Stimulated activated CD4-positive, alpha-beta T cell treated with anti-CD3 and anti-CD28 coated beads, Interleukin-1b, Interleukin-23, amount 100 ng/mL, for 1 hour (primary cell): ENCODE results near the gene SH2B2.

Experiments used
- DNase-seq, 2 donors: peaks; one replicate each; pipeline ENCODE4 v3.0.0-alpha.2; 2020; ENCODE audit warnings: low read depth in 2 of 2

SH2B2 gene

DNA sequence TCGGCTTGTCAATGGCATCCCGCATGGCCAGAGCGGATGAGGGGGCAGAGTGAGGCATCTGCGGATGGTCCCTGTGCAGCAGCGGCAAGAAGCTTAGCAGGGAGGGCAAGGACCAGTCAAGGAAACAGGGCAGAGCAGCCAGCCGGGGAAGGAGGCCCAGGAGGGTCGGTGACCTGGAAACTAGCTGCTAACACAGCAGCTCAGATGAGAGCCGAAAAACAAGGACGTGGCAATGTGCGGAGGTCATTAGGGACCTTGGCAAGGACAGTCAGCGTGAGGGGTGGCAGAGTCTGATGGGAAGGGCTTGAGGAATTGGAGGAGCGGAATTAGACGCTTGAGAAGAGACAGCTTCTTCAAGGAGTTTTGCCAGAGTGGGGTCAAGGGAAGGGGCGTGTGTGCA is 20.1 kb upstream of the SH2B2 start:
- no peak for DNase-seq

DNA sequence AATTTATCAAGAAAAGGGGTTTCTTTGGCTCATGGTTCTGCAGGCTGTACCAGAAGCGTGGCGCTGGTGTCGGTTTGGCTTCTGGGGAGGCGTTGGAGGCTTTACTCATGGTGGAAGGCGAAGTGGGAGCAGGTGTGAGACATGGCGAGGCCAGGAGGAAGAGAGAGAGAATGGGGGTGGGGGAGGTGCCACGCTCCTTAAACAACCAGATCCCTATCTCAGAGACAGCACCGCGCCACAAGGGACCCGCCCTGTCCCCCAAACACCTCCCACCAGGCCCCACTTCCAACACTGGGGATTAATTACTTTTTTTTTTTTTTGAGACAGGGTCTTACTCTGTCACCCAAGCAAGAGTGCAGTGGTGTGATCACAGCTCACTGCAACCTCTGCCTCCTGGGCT is 18.0 kb upstream of the SH2B2 start:
- no peak for DNase-seq

DNA sequence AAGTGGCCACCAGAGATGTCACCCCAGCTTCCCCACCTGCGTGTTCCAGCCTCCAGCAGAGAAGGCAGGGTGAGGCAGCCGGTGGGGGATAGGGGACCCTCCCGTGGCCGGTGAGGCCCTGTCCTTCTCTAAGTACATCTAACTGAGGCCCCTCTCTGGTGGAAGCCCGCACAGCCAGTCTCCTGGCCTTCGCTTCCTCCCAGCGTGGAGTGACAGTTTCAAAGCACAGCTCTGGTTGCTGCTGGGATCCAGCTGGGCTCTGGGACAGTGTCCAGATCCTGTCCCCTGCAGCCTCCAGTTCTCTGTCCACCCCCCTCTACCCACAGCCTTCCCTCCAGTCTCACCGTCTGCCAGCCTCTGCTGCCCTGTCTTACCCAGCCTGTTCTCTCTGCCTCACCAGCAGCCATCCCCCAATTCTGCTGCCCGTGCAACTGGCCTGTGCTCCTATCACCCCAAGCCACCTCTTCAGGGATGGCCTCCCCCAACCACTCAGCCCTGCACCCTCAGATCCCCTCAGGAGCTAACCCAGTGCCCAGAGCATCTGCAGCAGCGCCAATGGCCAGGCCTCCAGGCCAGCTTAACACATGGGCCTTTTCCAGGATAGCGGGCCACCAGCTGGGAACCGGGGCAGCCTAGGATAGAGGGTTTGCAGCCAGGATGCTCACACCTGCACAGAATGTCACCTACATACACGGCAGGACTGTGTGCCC is 16.3 kb upstream of the SH2B2 start:
- DNase-seq: no peak

DNA sequence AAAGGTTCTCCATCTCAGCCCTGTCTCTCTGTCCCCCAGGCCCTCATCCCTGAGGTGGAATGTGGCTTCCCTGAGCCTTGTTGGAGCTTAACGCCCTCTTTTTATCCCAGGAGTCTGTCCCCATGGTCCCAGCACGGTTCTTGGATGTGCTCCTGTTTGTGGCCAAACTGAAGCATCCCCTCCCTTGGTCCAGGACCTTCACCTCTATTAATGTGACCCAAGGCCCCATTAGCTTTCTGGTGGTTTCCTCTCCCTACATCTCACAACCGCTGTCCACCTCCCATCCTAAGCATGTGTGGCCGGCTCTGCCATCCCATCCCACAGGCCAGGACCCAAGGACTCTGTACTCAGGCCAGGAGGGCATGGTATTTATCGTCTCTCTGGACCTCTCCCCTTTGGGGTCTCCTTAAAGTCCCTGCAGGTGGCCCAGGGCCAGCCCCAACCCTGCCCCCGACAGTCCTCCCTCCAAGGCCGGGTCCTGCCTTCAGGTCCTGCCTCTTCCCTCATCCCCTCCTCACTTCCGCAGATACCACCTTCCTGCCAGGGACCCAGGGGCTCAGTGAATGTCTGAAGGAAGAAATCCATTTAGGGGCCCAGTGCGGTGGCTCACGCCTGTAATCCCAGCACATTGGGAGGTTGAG is 15.4 kb upstream of the SH2B2 start:
- no peak for DNase-seq

DNA sequence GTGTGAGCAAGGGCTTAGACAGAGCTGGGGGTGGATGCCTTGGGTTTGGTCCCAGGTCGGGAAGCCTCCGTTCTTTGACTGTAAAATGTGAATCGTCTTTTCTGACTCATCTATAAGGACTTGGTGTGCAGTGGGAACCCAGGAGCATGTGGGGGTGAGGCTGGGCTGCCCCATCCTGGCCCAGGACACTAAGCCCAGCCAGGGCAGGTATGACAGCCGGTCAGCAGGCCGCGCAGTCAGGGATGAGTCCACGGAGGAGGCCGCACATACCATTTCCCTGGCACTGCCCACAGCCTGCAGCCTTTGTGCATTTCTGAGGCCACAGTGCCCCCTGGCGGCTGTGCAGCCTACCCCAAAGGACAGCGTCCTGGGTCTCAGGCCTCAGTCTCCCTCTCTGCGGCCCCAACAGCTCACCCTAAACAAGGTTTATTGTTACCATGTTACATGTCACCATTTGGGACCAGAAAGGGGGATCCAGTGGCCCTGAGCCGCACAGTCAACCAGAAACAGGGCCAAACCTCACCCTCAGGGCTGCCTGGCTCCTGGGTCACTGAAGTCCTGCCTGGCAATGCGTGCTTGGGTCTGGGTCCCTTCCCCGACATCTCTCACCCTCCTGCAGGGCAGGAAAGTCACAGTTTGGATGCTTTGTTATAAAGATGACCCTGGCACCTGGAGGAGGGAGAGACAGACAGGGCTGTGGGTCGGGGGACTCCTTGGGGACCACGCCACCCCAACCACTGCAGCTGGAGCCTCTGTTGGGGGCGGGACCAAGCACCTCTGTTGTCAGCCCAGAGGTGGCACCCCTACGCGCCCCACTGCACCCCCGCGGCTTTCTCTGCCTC is 14.4 kb upstream of the SH2B2 start:
- DNase-seq: peak; percentile 41 to 65

DNA sequence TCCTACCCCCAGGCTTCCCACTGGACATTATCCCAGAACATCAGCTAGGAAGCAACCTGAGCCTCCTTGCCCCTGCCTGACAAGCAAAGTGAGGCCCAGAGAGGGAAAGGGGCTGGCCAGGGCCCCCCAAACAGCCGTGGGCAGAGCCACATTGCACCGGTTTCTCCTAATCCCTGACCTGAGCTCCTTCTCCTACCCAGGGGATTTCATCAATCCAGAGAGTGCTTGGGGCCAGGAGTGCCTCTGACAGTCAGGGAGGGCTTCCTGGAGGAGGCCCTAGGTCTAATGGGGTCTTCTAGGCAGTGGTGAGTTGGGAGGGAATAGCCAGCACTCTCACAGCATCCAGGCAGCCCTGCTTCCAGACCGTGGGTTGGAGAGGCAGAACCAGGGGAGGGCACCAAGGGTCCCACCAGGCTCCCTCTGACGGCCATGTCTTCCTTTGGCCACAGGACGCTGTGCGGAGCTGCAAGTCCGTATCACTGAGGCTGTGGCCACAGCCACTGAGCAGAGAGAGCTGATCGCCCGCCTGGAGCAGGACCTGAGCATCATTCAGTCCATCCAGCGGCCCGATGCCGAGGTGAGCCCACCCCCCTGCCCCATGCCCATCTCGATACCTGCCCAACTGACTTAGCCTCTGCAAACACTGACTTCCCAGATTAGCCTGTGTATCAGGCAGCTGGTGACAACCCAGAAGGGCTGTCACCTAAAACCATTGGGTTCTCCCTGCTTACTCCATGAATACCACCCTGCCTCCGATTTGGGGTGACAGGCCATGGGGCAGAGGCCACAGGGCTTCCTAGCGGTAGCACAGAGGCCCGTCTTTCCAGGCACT is 13.5 kb upstream of the SH2B2 start:
- no peak for DNase-seq

DNA sequence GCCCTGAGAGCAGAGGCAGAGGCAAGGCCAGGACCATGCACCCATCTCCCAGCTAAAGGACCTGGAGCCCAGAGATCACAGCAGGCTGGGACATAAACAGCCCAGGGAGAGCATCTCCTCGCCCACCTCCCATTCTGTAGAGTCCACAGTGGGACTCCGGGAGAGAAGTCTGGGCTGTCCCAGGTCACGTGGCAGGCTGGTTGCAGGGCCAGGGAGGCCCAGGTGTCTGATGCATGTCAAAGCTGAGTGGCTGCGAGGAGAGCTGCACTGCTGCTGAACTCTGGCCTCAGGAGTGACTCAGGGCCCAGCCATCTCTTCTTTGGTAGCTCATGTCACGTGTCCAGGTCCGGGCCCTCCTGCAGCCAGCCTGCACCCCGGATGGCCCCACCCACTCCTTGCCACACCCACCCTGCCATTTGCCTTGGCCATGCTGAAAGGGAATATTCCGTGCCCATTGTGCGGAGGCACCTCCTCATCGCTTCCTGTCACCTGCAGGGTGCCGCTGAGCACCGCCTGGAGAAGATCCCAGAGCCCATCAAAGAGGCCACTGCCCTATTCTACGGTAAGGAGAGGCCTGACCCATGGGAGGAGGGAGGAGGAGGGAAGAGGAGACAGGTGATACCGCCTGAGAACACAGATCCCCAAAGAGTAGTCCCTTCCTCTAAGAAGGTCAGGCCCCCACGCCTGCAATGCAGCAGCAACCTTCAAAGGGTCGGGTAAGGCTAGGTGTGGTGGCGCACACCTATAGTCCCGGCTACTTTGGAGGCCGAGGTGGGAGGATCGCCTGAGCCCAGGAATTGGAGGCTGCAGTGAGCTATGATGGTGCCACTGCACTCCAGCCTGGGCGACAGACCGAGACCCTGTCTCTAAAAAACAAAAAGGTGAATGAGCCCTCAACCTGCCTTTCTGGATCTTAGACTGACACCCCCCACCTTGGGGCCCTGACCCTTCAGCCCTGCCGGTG is 12.6 kb upstream of the SH2B2 start:
- no peak for DNase-seq

DNA sequence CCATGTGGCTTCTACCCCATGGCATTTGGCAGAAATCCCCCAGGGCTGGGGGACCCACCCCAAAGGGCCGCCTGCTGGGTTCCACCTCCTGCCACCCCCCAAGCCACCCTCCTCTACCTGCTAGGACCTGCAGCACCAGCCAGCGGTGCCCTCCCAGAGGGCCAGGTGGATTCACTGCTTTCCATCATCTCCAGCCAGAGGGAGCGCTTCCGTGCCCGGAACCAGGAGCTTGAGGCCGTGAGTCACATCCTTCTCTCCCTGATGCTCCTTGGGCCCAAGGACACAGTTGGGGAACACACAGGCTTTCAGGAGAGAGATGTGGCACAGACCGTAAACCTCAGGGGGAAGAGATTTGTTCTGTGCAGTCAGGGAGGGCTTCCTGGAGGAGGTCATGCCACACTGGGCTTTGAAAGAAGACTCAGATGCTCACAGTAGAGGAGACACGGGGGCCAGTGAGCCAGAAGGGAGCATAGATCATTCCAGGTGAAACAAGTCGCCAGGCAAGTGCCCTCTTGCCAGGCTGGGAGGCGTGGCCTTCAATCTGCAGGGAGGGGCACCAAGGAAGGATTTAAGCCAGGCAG is 11.5 kb upstream of the SH2B2 start:
- DNase-seq: no peak

DNA sequence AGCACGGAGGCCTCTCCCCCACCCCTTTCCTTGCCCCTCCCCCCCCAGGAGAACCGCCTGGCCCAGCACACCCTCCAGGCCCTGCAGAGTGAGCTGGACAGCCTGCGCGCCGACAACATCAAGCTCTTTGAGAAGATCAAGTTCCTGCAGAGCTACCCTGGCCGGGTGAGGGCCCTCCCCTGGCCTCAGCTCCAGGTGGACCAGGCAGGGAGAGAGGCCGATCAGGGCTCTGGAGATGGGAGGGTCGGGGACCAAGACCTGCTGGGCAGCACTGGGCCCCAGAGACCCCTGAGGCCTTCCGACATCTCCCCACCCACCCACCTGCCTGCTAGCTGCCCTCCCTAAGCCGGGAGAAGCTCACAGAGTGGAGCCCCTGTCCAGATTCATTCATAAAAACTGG is 8.8 kb upstream of the SH2B2 start:
- no peak for DNase-seq

DNA sequence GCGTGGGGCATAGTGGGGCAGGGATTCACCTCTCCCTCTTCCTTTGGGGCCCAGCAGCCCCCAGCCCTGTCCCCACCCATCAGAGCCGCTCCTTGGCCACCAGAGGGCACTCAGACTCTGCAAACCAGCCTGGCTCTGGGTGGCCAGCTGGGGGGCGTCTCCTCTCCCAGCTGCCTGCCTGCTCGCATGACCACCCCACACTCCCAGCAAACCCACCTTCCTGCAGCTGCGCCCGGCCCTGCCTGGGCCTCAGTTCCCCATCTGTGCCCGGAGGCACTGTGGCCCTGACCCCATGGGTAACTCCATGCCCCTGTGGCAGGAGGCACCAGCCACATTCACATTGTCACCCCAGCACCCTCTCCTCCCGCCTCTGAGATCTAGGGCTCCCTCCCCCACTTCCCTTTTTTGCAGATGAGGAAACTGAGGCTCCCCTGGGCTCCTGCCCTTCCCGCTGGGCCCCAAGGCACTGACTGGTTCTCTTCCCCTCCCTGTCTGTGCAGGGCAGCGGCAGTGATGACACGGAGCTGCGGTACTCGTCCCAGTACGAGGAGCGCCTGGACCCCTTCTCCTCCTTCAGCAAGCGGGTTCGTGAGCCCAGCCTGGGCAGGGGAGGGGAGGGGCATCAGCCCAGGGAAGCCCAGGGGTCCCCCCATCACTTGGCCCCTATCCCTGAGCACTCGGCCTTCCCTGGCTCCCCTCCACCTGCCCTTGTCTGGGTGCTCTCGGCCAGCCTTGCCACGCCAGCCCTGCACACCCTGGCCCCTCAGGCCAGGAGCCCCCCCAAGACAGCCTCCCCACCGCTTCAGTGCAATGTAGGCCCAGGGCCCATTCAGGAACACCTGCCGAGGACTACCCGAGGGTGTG is 6.9 kb upstream of the SH2B2 start:
- DNase-seq: no peak

DNA sequence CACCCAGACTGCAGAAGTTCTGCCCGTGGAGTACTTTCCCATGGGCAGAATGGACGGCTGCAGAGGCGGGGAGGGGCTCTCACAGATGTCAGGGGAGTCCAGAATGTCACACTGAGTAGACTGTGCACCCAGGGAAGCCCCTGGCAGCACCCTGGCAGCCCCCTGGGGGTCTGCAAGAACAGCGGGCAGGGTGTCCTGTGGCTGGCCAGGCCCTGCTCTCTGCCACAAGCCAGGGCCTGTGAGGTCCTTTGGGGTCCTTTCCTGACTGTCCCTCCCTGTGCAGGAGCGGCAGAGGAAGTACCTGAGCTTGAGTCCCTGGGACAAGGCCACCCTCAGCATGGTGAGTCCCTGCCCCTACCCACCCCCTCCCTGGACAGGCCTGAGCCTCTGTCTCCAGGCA is 6.1 kb upstream of the SH2B2 start:
- no peak for DNase-seq

DNA sequence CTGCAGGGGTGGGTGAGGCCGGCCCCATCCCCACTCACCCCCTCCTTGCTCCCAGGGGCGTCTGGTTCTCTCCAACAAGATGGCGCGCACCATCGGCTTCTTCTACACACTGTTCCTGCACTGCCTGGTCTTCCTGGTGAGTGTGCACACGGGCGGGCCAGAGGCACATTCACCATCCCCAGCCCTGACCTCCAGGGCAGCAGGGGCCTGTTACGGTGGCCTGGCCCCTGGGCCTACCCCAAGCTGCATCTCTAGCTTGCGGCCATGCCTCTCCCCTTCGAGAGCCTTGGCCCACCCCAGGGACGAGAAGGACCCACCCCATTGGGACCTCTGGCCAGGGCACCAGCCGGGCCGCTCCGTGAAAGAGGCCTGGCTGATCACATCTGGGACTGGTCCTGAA is 4.9 kb upstream of the SH2B2 start:
- no peak for DNase-seq

DNA sequence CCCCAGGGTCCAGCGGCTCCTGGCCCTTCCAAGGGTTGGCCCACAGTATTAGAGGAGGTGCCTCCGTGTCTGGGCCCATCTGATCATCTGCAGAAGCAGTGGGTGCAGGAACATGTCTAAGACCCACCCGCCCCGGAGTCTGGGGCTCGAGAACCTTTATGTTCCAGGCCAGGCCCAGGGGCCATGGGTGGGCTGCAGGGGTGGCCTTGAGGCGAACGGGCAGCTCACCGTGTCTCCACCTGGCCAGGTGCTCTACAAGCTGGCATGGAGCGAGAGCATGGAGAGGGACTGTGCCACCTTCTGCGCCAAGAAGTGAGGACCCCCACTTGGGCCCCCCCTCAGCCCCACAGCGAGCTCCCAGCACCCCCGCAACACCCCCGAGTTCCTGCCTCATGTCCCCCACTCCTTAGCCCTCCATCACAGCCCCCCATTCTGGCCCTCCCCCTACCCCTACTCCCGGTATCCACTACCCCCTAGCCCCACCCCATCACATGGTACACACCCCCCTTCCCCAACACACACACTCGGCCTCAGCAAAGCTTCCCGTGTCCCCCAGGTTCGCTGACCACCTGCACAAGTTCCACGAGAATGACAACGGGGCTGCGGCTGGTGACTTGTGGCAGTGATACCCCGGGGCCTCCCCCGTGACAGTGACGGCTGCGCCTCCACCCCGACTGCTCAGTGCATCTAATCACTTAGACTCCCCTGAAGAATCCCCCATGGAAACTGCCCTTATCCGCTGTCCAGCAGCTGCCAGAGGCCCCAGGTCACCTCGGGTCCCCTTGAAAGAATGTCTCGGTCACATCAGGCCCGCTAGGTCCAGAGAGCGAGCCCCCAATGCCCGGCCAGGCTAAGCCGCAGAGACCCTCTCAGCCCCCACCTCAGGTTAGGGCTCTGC is 4.0 kb upstream of the SH2B2 start:
- DNase-seq: no peak

DNA sequence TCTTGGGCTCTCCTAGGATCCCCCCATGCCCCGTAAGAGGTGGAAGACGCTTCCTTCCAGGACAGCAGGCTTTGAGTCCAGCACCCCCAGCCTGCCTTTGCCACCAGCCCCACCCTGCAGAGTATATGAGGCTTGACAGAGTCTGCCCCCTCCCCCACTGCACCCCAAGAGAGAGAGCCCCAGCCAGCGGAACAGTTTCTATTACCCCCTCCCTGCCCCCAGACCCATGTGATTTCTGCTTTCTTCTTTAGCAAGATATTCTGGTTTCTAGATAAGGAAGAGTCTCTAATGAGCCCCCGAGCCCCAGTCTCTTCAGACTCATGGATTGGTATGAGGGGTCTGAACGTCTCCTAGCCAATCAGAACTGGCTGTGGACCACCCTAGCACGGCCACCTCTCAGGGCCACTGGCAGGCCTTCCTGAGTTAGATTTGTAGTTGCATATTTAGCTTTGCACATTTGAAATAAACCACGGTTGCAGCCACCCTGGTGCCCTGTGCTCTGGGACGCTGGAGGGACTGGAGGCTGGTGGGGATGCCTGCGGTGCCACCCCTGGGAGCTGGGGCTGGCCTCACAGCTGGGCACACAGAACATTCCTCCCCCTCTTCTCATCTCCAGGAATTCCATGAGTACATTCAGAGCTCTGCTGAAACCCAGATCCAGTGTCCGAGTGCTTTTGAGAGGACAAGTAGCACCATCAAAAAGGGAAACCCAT is 3.0 kb upstream of the SH2B2 start:
- DNase-seq: no peak

DNA sequence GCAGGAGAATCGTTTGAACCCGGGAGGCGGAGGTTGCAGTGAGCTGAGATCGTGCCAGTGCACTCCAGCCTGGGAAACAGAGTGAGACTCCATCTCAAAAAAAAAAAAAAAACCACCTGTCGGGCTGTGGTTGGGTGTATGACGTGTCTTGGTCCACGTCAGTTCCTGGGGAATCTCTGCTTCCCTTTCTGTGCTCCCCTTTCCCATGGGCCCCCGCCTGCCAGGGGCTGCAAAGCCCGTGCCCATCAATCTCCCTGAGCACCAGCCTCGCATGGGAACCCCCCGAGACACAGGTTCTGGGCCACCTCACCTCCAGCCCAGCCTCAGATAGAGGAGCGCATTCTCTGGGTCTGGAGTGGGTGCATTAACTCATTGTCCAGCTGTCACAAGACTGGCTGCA is 2.3 kb upstream of the SH2B2 start:
- no peak for DNase-seq

DNA sequence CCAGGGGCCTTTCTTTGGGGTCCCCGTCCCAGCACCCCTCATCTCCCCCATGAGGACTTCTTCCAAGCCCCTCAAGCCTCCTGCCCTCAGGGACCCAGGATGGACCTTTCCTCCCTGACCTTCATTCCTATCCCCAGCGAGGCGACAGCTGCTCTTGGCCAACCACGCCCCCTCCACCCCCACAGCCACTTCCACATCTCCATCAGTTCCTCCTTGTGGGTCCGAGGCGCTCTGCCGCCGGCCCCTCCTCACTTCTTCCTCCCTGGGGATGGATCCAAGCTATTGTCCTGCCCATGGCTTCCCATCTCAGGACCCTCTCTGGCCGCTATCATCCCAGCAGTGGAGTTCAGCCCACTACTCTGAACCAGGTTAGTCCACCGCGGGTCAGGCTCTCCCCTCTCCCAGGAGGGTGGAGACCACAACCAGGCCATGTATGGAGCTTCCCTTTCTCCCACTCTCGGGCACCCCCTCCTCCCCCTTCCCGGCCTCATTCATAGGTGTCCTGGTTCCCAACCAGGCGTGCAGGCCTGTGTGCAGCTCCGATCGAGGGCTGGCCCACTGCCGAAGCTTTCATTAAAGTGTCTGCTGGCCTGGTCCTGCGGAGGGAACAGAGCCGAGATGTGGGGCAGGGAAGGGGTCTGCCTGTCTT is 1.7 kb upstream of the SH2B2 start:
- no peak for DNase-seq

DNA sequence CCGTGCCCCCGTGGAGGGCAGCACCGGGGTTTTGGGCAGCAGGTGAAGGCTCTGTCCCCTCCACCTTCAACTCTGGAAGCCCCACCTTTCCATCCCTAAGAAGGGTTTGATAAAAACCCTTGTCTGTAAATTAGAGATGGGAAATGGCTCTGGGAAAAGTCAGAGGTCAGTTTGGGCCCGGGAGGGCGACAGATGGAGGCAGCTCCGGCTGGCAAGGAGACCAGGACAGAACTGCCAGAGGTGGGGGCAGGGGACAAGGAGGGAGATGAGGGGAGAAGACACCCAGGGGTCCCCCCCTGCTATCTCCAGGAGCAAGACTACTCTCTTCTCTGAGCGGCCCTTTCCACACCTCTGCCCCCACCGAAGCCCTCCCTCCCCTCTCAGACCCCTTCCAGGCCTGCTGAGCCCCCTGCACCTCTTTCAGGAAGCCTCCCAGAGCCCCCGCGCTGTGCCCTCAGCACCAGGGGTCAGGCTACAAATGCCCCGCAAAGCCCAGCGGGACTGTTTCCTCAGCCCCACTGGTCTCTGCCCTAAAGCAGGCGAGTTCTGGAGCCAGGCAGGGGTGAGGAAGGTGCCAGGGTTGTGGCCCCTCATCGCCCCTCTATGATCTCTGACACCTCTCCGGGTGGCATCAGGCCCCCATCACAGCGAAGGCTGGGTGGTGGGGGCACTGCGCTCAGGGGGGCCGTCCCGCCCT is 980 bp upstream of the SH2B2 start:
- DNase-seq: no peak
